Natural killer cell (primary cell): ENCODE results near the gene POLR2C. TPM values are rescaled to one million over a fixed set of nuclear protein-coding genes. Genes with fewer than 3 reads are reported as not detected.

ENCODE experiments used
- ATAC-seq, 3 donors: fragments of 150-1000 bp in 2 of 3; fragments of 200-7000 bp in 1 of 3; cut with Tn5 transposase; 1 replicate in 1 of 3; 2 replicates in 2 of 3; pipeline ENCODE4 v1.10.0; 2021; ENCODE audit warnings: mild to moderate bottlenecking in 2 of 3, moderate library complexity in 2 of 3
- DNase-seq, 2 donors: peaks; one replicate each; pipeline versions ENCODE4 v3.0.0 to v3.0.0-alpha.2; 2013 to 2021; ENCODE audit warnings: mixed read lengths in 1 of 2
- H3K27ac ChIP-seq: one replicate; pipeline ENCODE4 v1.5.1; 2013; ENCODE audit warnings: mild to moderate bottlenecking, low read length
- H3K27me3 ChIP-seq: one replicate; pipeline ENCODE4 v1.6.1; 2013; ENCODE audit warnings: low read length; ENCODE audit not compliant: control insufficient read depth, insufficient read depth
- H3K36me3 ChIP-seq: one replicate; pipeline ENCODE4 v1.6.1; 2013; ENCODE audit warnings: low read length; ENCODE audit not compliant: control insufficient read depth, insufficient read depth
- H3K4me1 ChIP-seq: one replicate; pipeline ENCODE4 v1.6.1; 2013; ENCODE audit warnings: low read length; ENCODE audit not compliant: control insufficient read depth, insufficient read depth
- H3K4me3 ChIP-seq: one replicate; pipeline ENCODE4 v1.5.1; 2013; ENCODE audit warnings: low read length
- H3K9me3 ChIP-seq: one replicate; pipeline ENCODE4 v1.6.1; 2013; ENCODE audit warnings: low read length; ENCODE audit not compliant: control insufficient read depth, insufficient read depth
- H3K27ac Mint-ChIP-seq, 2 donors: one replicate each; pipeline ENCODE4 v1.8.0; 2022; ENCODE audit warnings: mild to moderate bottlenecking in 2 of 2, mixed read lengths in 2 of 2, moderate library complexity in 1 of 2
- H3K27me3 Mint-ChIP-seq, 2 donors: one replicate each; pipeline ENCODE4 v1.8.0; 2022; ENCODE audit warnings: low read depth in 2 of 2, mixed read lengths in 2 of 2
- H3K36me3 Mint-ChIP-seq: one replicate; pipeline ENCODE4 v1.8.0; 2022; ENCODE audit warnings: mixed read lengths
- H3K4me1 Mint-ChIP-seq, 2 donors: one replicate each; pipeline ENCODE4 v1.8.0; 2022; ENCODE audit warnings: mixed read lengths in 2 of 2
- H3K4me3 Mint-ChIP-seq: one replicate; pipeline ENCODE4 v1.8.0; 2022; ENCODE audit warnings: mild to moderate bottlenecking, moderate library complexity, mixed read lengths
- H3K9me3 Mint-ChIP-seq, 2 donors: one replicate each; pipeline ENCODE4 v1.8.0; 2022; ENCODE audit warnings: mixed read lengths in 2 of 2
- CTCF ChIP-seq: fragments of 200-600 bp; IDR thresholded peaks from one replicate; pipeline ENCODE4 v1.8.0; 2022; ENCODE audit warnings: antibody characterized with exemption
- WGBS: methylation state at CpG from one replicate; pipeline ENCODE4 v1.1.7; 2013; ENCODE audit warnings: missing lambda C conversion rate; ENCODE audit not compliant: insufficient coverage; 5-methylcytosine and 5-hydroxymethylcytosine counted together
- intact Hi-C: fragments of 100-400 bp; cut with micrococcal nuclease; formaldehyde crosslinking; loops from one replicate; pipeline ENCODE4 v1.14.2; 2022
- total RNA-seq, 4 donors: library from RNA; stranded (reverse); fragments of 120-200 nt in 1 of 4; gene quantifications; one replicate each; pipeline versions ENCODE4 v1.2.3 to v1.2.4, GENCODE V29; 2013 to 2022

Gene POLR2C
- total RNA-seq, 3 donors from 2014 or later (not counting 1 experiment from before 2014, with no cell fraction given) = 55.4 to 71.2 (median 66.7) TPM

- Mint-ChIP-seq H3K27ac (no peak overlapping the region), H3K27me3 (no peaks in the 10 kb centered on the region), H3K36me3 (peaks cover 19% of the 10 kb centered on the region), H3K9me3 (no peaks in the 10 kb centered on the region), H3K4me1 (peaks cover 6% of the 10 kb centered on the region in 2 donors), H3K4me3 (no peak overlapping the region)
- TF ChIP-seq CTCF = no peak
- 89% methylated on average over 6 of the region's 6 CpGs for WGBS
- no peak overlapping the region for H3K27ac ChIP-seq
- H3K4me3 ChIP-seq = no peak overlapping the region
- H3K9me3 ChIP-seq = no peaks in the 10 kb centered on the region
- ATAC-seq (no peak), DNase-seq (no peak)
- intact Hi-C loops = no loop called here
- H3K4me1 ChIP-seq = peaks cover 1% of the 10 kb centered on the region
- H3K36me3 ChIP-seq = peaks cover 52% of the 10 kb centered on the region
- H3K27me3 ChIP-seq = no peaks in the 10 kb centered on the region
Measured at GRCh38 chr16:57470711-57471110, 8.2 kb downstream of the POLR2C start.

GRCh38 chr16:57471209-57471608 lies 8.7 kb downstream of the POLR2C start:
- intact Hi-C loops = no loop called here
- ATAC-seq = no peak
- Histone ChIP-seq H3K27ac (no peak overlapping the region), H3K4me3 (no peak overlapping the region), H3K36me3 (peaks cover 47% of the 10 kb centered on the region), H3K27me3 (no peaks in the 10 kb centered on the region), H3K4me1 (peaks cover 6% of the 10 kb centered on the region), H3K9me3 (no peaks in the 10 kb centered on the region)
- H3K4me3 Mint-ChIP-seq = no peak overlapping the region
- H3K27me3 Mint-ChIP-seq = no peaks in the 10 kb centered on the region
- no peak for TF ChIP-seq CTCF
- no peak for DNase-seq
- WGBS = 100% methylated on average over 1 of the region's 1 CpG
- H3K9me3 Mint-ChIP-seq = no peaks in the 10 kb centered on the region
- H3K27ac Mint-ChIP-seq = no peak overlapping the region
- H3K36me3 Mint-ChIP-seq = peaks cover 14% of the 10 kb centered on the region
- H3K4me1 Mint-ChIP-seq = peaks cover 3 to 10% of the 10 kb centered on the region in 2 donors

GRCh38 chr16:57471852-57472664 lies 9.6 kb downstream of the POLR2C start:
- peak overlapping the region in 1 of 2 donors; percentile 70 for H3K27ac Mint-ChIP-seq
- no peak overlapping the region for H3K4me3 Mint-ChIP-seq

More at GRCh38 chr16:57471852-57472664, 9.6 kb downstream of the POLR2C start:
- no peaks in the 10 kb centered on the region for H3K9me3 Mint-ChIP-seq
- 92% methylated on average over 10 of the region's 10 CpGs for WGBS
- TF ChIP-seq CTCF = no peak
- ATAC-seq (no peak), DNase-seq (no peak)
- H3K4me3 ChIP-seq = no peak overlapping the region
- intact Hi-C loops = no loop called here
- peaks cover 42% of the 10 kb centered on the region for H3K36me3 ChIP-seq
- peaks cover 13% of the 10 kb centered on the region for H3K36me3 Mint-ChIP-seq
- H3K4me1 ChIP-seq = peaks cover 12% of the 10 kb centered on the region
- peaks cover 7 to 16% of the 10 kb centered on the region in 2 donors for H3K4me1 Mint-ChIP-seq
- no peaks in the 10 kb centered on the region for H3K27me3 ChIP-seq
- H3K27ac ChIP-seq = no peak overlapping the region
- no peaks in the 10 kb centered on the region for H3K9me3 ChIP-seq
- H3K27me3 Mint-ChIP-seq = no peaks in the 10 kb centered on the region
